SK-N-SH (cell line): ENCODE results near the gene CD300H. TPM values are rescaled to one million over a fixed set of nuclear protein-coding genes. Genes with fewer than 3 reads are reported as not detected.

Source experiments
- CTCF ChIA-PET: fragments of 300-600, 350-600 bp; formaldehyde crosslinking; extraction: SDS; loops from one replicate; lab custom pipeline; 2021; lab: Yijun Ruan, JAX
- POLR2A ChIA-PET: fragments of 350-600 bp; sonication (Branson Sonifier 250); formaldehyde crosslinking; extraction: SDS; loops from one replicate; lab custom pipeline; 2020; ENCODE audit warnings: antibody characterized with exemption, inconsistent platforms; lab: Yijun Ruan, JAX
- DNase-seq: peaks from one replicate; pipeline ENCODE4 v3.0.0; 2012
- H2AFZ ChIP-seq: fragments of 200-600 bp; sonication (generic); 2 replicates; pipeline ENCODE4 v1.8.1; 2016; ENCODE audit warnings: antibody characterized with exemption, mild to moderate bottlenecking, low read depth
- H3F3A ChIP-seq: fragments of 200-600 bp; sonication (generic); replicated peaks from 2 replicates; pipeline ENCODE3; 2016; ENCODE audit warnings: antibody characterized with exemption, mild to moderate bottlenecking; ENCODE audit not compliant: insufficient read depth
- H3K27ac ChIP-seq, 2 experiments: fragments of 200-500 bp in 1 of 2; fragments of 200-600 bp in 1 of 2; sonication (Bioruptor generic) in 1 of 2; sonication (generic), shearing (Covaris generic) in 1 of 2; 2 replicates each; pipeline versions ENCODE4 v1.5.1 to v1.6.1; 2014 to 2016; ENCODE audit warnings: low read depth in 2 of 2, inconsistent platforms in 1 of 2, low read length in 1 of 2, mild to moderate bottlenecking in 1 of 2, mixed read lengths in 1 of 2
- H3K27me3 ChIP-seq: fragments of 200-600 bp; sonication (generic), shearing (Covaris generic); 2 replicates; pipeline ENCODE4 v1.6.1; 2016; ENCODE audit warnings: mixed run types; ENCODE audit not compliant: insufficient read depth
- H3K36me3 ChIP-seq, 2 experiments: fragments of 200-500 bp in 1 of 2; fragments of 200-600 bp in 1 of 2; sonication (Bioruptor generic) in 1 of 2; sonication (generic) in 1 of 2; replicated peaks in 1 of 2; 2 replicates each; pipeline versions ENCODE3 to v1.5.1; 2014 to 2016; ENCODE audit warnings: low read length in 1 of 2, mild to moderate bottlenecking in 1 of 2; ENCODE audit not compliant: insufficient read depth in 2 of 2, control insufficient read depth in 1 of 2
- H3K4me1 ChIP-seq, 2 experiments: fragments of 200-500 bp in 1 of 2; fragments of 200-600 bp in 1 of 2; sonication (Bioruptor generic) in 1 of 2; sonication (generic), shearing (Covaris generic) in 1 of 2; 2 replicates each; pipeline versions ENCODE4 v1.5.1 to v1.6.1; 2014 to 2016; ENCODE audit warnings: low read depth in 1 of 2, low read length in 1 of 2, mixed run types in 1 of 2; ENCODE audit not compliant: insufficient read depth in 2 of 2, control insufficient read depth in 1 of 2
- H3K4me2 ChIP-seq: fragments of 200-600 bp; sonication (generic), shearing (Covaris generic); 2 replicates; pipeline ENCODE4 v1.6.1; 2017; ENCODE audit warnings: mixed run types
- H3K4me3 ChIP-seq, 2 experiments: fragments of 200-500 bp in 1 of 2; fragments of 200-600 bp in 1 of 2; sonication (Bioruptor generic) in 1 of 2; sonication (generic), shearing (Covaris generic) in 1 of 2; 2 replicates each; pipeline versions ENCODE4 v1.5.1 to v1.8.1; 2014 to 2016; ENCODE audit warnings: low read depth in 2 of 2, inconsistent platforms in 1 of 2, low read length in 1 of 2, mild to moderate bottlenecking in 1 of 2, mixed read lengths in 1 of 2, moderate library complexity in 1 of 2
- H3K79me2 ChIP-seq: fragments of 200-600 bp; sonication (generic); 2 replicates; pipeline ENCODE4 v1.8.1; 2017; ENCODE audit warnings: mild to moderate bottlenecking; ENCODE audit not compliant: insufficient read depth
- H3K9ac ChIP-seq: fragments of 200-600 bp; sonication (generic); 2 replicates; pipeline ENCODE4 v1.6.1; 2017; ENCODE audit warnings: mixed run types
- H3K9me2 ChIP-seq: fragments of 200-600 bp; sonication (generic); 2 replicates; pipeline ENCODE4 v1.6.1; 2017; ENCODE audit warnings: mixed run types
- H3K9me3 ChIP-seq: fragments of 200-600 bp; sonication (generic); 2 replicates; pipeline ENCODE4 v1.6.1; 2017; ENCODE audit warnings: mixed run types, mild to moderate bottlenecking, moderate library complexity
- H4K20me1 ChIP-seq: fragments of 200-600 bp; sonication (generic); 2 replicates; pipeline ENCODE4 v1.6.1; 2017; ENCODE audit warnings: mild to moderate bottlenecking, mixed run types; ENCODE audit not compliant: insufficient read depth
- CTCF ChIP-seq: fragments of 200-600 bp; sonication (generic); IDR thresholded peaks from 2 replicates; pipeline ENCODE4 v1.6.1; 2017; ENCODE audit warnings: antibody characterized with exemption, mild to moderate bottlenecking, moderate library complexity
- ELF1 ChIP-seq: IDR thresholded peaks from 2 replicates; pipeline ENCODE4 v1.4.0; 2012
- EP300 ChIP-seq, 2 experiments: IDR thresholded peaks; 2 replicates each; pipeline versions ENCODE4 v1.4.0 to v1.6.1; 2012; ENCODE audit warnings: borderline replicate concordance in 1 of 2, low read depth in 1 of 2, low read length in 1 of 2
- FOSL2 ChIP-seq: IDR thresholded peaks from 2 replicates; pipeline ENCODE4 v1.4.0; 2012; ENCODE audit warnings: low read depth, mild to moderate bottlenecking, moderate library complexity, borderline replicate concordance
- FOXJ3 ChIP-seq: sonication (generic); formaldehyde crosslinking; IDR thresholded peaks from 2 replicates; pipeline ENCODE4 v1.5.1; 2020; ENCODE audit warnings: mild to moderate bottlenecking, missing genetic modification reagents
- FOXM1 ChIP-seq: IDR thresholded peaks from 2 replicates; pipeline ENCODE4 v1.4.0; 2012; ENCODE audit warnings: low read depth, mild to moderate bottlenecking
- GABPA ChIP-seq: IDR thresholded peaks from 2 replicates; pipeline ENCODE4 v1.4.0; 2012; ENCODE audit warnings: low read depth, mild to moderate bottlenecking
- GATA2 ChIP-seq: sonication (generic); formaldehyde crosslinking; IDR thresholded peaks from 2 replicates; pipeline ENCODE4 v1.5.0; 2020; ENCODE audit warnings: mild to moderate bottlenecking, missing genetic modification reagents
- IRF3 ChIP-seq: fragments of 150-350 bp; IDR thresholded peaks from 2 replicates; pipeline ENCODE4 v1.6.1; 2016; ENCODE audit warnings: mild to moderate bottlenecking, low read depth, low read length
- JUND ChIP-seq: IDR thresholded peaks from 2 replicates; pipeline ENCODE4 v1.4.0; 2012
- MAX ChIP-seq: IDR thresholded peaks from 2 replicates; pipeline ENCODE4 v1.4.0; 2012; ENCODE audit warnings: low read depth
- MEF2A ChIP-seq: IDR thresholded peaks from 2 replicates; pipeline ENCODE4 v1.4.0; 2012; ENCODE audit warnings: low read depth, borderline replicate concordance
- NFIC ChIP-seq: IDR thresholded peaks from 2 replicates; pipeline ENCODE4 v1.4.0; 2012; ENCODE audit warnings: borderline replicate concordance
- POLR2AphosphoS5 ChIP-seq: IDR thresholded peaks from 2 replicates; pipeline ENCODE4 v1.6.1; 2012; ENCODE audit warnings: low read depth, low read length
- RAD21 ChIP-seq: IDR thresholded peaks from 2 replicates; pipeline ENCODE4 v1.6.1; 2012; ENCODE audit warnings: mild to moderate bottlenecking, low read length
- RCOR1 ChIP-seq: fragments of 150-350 bp; IDR thresholded peaks from 2 replicates; pipeline ENCODE4 v1.6.1; 2017; ENCODE audit warnings: antibody characterized with exemption, low read length
- RXRA ChIP-seq: IDR thresholded peaks from 2 replicates; pipeline ENCODE4 v1.4.0; 2012; ENCODE audit warnings: low read depth, mild to moderate bottlenecking, borderline replicate concordance
- SIN3A ChIP-seq: IDR thresholded peaks from 2 replicates; pipeline ENCODE4 v1.6.1; 2012; ENCODE audit warnings: low read depth, mild to moderate bottlenecking, low read length, moderate library complexity, borderline replicate concordance
- TAF1 ChIP-seq: IDR thresholded peaks from 2 replicates; pipeline ENCODE4 v1.6.1; 2012; ENCODE audit warnings: low read depth, mild to moderate bottlenecking, low read length, moderate library complexity, borderline replicate concordance
- TCF12 ChIP-seq: IDR thresholded peaks from 2 replicates; pipeline ENCODE4 v1.4.0; 2012
- TEAD4 ChIP-seq: IDR thresholded peaks from 2 replicates; pipeline ENCODE4 v1.4.0; 2012; ENCODE audit warnings: mild to moderate bottlenecking, borderline replicate concordance; ENCODE audit not compliant: insufficient read depth
- USF2 ChIP-seq: fragments of 150-350 bp; IDR thresholded peaks from 2 replicates; pipeline ENCODE4 v1.6.1; 2017; ENCODE audit warnings: antibody characterized with exemption, low read length, low read depth, borderline replicate concordance
- YY1 ChIP-seq: IDR thresholded peaks from 2 replicates; pipeline ENCODE4 v1.4.0; 2012; ENCODE audit warnings: low read depth, mild to moderate bottlenecking
- WGBS: methylation state at CpG from one replicate; pipeline ENCODE4 v1.1.6; 2017; ENCODE audit warnings: low lambda C conversion rate; 5-methylcytosine and 5-hydroxymethylcytosine counted together
- polyA plus RNA-seq, 3 experiments: library from polyadenylated mRNA; depleted of rRNA; stranded (reverse); fragments of >200 nt; gene quantifications; 2 replicates each; pipeline ENCODE4 v1.2.3, GENCODE V29; 2012

The CD300H gene
- polyA plus RNA-seq, 1 of the 3 experiments (the other 2 are of a cell fraction): not detected

GRCh38 chr17:74543406-74543805 lies 23.9 kb downstream of the CD300H start:
- H3K4me1 ChIP-seq: no peaks in the 10 kb centered on the region
- H3K36me3 ChIP-seq: no peaks in the 10 kb centered on the region
- H3K9me2 ChIP-seq: no peaks in the 10 kb centered on the region
- POLR2A ChIA-PET: no interaction called here
- H3F3A ChIP-seq: no peaks in the 10 kb centered on the region
- H3K27me3 ChIP-seq: no peaks in the 10 kb centered on the region
- no peak overlapping the region for H2AFZ ChIP-seq
- WGBS: 48% methylated on average over 14 of the region's 14 CpGs
- H4K20me1 ChIP-seq: no peaks in the 10 kb centered on the region
- CTCF ChIA-PET: interaction anchor here (0.6 to 2.4 kb wide), 7 partner anchors 9 to 193 kb away, joined by 3 to 8 read pairs (median 4); partner anchors contain the start of gene RAB37
- no peak overlapping the region for H3K9ac ChIP-seq
- DNase-seq: no peak
- H3K4me3 ChIP-seq: no peak overlapping the region
- H3K79me2 ChIP-seq: no peaks in the 10 kb centered on the region
- no peak overlapping the region for H3K27ac ChIP-seq
- H3K9me3 ChIP-seq: no peaks in the 10 kb centered on the region; the same call in 1 of the 2 replicates
- H3K4me2 ChIP-seq: no peak overlapping the region
- TF ChIP-seq YY1 (no peak), SIN3A (no peak), EP300 (IDR thresholded peaks at IDR 0.05; ENCODE audit: borderline replicate concordance in 1 of 2, low read depth in 1 of 2, low read length in 1 of 2) (no peak), USF2 (no peak), CTCF (no peak), MEF2A (no peak), MAX (no peak), TEAD4 (no peak), GATA2 (CRISPR knock-in tag) (no peak), FOXM1 (no peak), RAD21 (no peak), RCOR1 (no peak)

GRCh38 chr17:74542727-74543383 lies 24.5 kb downstream of the CD300H start:
- no peaks in the 10 kb centered on the region for H3K27me3 ChIP-seq
- no peak overlapping the region for H2AFZ ChIP-seq
- no peaks in the 10 kb centered on the region for H3K4me1 ChIP-seq
- no peaks in the 10 kb centered on the region for H3K79me2 ChIP-seq
- no peaks in the 10 kb centered on the region for H3K9me2 ChIP-seq
- H3K36me3 ChIP-seq: no peaks in the 10 kb centered on the region
- no peaks in the 10 kb centered on the region for H4K20me1 ChIP-seq
- POLR2A ChIA-PET: no interaction called here
- no peak overlapping the region for H3K9ac ChIP-seq
- no peak overlapping the region for H3K27ac ChIP-seq
- H3K9me3 ChIP-seq: no peaks in the 10 kb centered on the region; the same call in 1 of the 2 replicates
- TF ChIP-seq TAF1: no peak
- no peak for TF ChIP-seq RAD21
- TF ChIP-seq JUND: no peak
- no peak for TF ChIP-seq GABPA
- TF ChIP-seq FOSL2: no peak
- TF ChIP-seq USF2: no peak
- no peak for TF ChIP-seq NFIC
- TF ChIP-seq YY1: no peak
- TF ChIP-seq MEF2A: no peak
- TF ChIP-seq RXRA: no peak
- TF ChIP-seq IRF3: no peak
- no peak for TF ChIP-seq TCF12
- no peak for TF ChIP-seq POLR2AphosphoS5
- no peak for TF ChIP-seq ELF1
- no peak for TF ChIP-seq FOXM1
- no peak for TF ChIP-seq GATA2 (CRISPR knock-in tag)
- TF ChIP-seq FOXJ3 (CRISPR knock-in tag): no peak
- TF ChIP-seq MAX: no peak
- no peak for TF ChIP-seq TEAD4
- TF ChIP-seq RCOR1: no peak
- TF ChIP-seq, all 33 proteins: peak for 0
- Histone ChIP-seq H3K4me2 (no peak overlapping the region), H3F3A (no peaks in the 10 kb centered on the region), H3K4me3 (no peak overlapping the region)
- DNase-seq: no peak
- CTCF ChIA-PET: interaction anchor here (0.6 to 2.4 kb wide), 6 partner anchors 9 to 194 kb away, joined by 3 to 8 read pairs (median 4); partner anchors contain the start of gene RAB37
- WGBS: 45% methylated on average over 13 of the region's 17 CpGs
